Parathyroid adenoma (tissue), 2 donors: ENCODE measurements around the gene GPR65.

Source experiments
- H2AFZ ChIP-seq: fragments of 300-600 bp; sonication (generic); one replicate; pipeline ENCODE4 v1.7.0; 2017; ENCODE audit warnings: antibody characterized with exemption, mild to moderate bottlenecking
- H3K27ac ChIP-seq: fragments of 300-600 bp; sonication (generic); one replicate; pipeline ENCODE4 v1.7.0; 2017
- H3K27me3 ChIP-seq: fragments of 300-600 bp; sonication (generic); one replicate; pipeline ENCODE4 v1.7.0; 2017; ENCODE audit warnings: low read length; ENCODE audit not compliant: control insufficient read depth, insufficient read depth
- H3K36me3 ChIP-seq: fragments of 300-600 bp; sonication (generic); one replicate; pipeline ENCODE4 v1.7.0; 2017; ENCODE audit warnings: low read length; ENCODE audit not compliant: control insufficient read depth, insufficient read depth
- H3K4me1 ChIP-seq: fragments of 300-600 bp; sonication (generic); one replicate; pipeline ENCODE4 v1.7.0; 2017; ENCODE audit warnings: control low read depth
- H3K4me2 ChIP-seq: fragments of 300-600 bp; sonication (generic); one replicate; pipeline ENCODE4 v1.7.0; 2017; ENCODE audit warnings: low read length
- H3K4me3 ChIP-seq: fragments of 300-600 bp; sonication (generic); one replicate; pipeline ENCODE4 v1.7.0; 2017; ENCODE audit warnings: low read depth, low read length
- H3K79me2 ChIP-seq: fragments of 300-600 bp; sonication (generic); one replicate; pipeline ENCODE4 v1.7.0; 2017; ENCODE audit warnings: control low read depth
- H3K9ac ChIP-seq: fragments of 300-600 bp; sonication (generic); one replicate; pipeline ENCODE4 v1.7.0; 2017; ENCODE audit warnings: mild to moderate bottlenecking
- H3K9me3 ChIP-seq: fragments of 300-600 bp; sonication (generic); one replicate; pipeline ENCODE4 v1.7.0; 2017; ENCODE audit warnings: low read length; ENCODE audit not compliant: control insufficient read depth
- TF ChIP-seq, protein P1 (sequence below): fragments of 300-600 bp; sonication (generic); IDR thresholded peaks from one replicate; pipeline ENCODE4 v1.7.0; 2017; ENCODE audit warnings: antibody characterized with exemption, mild to moderate bottlenecking
- donor health status: primary hyperparathyroidism.

The GPR65 gene

GRCh38 chr14:88030079-88030478 is 25.1 kb downstream of the GPR65 start:
- Histone ChIP-seq H3K27me3 (no peaks in the 10 kb centered on the region), H3K36me3 (no peaks in the 10 kb centered on the region), H2AFZ (no peak overlapping the region), H3K9me3 (no peaks in the 10 kb centered on the region), H3K9ac (no peak overlapping the region), H3K79me2 (no peaks in the 10 kb centered on the region), H3K27ac (no peak overlapping the region), H3K4me2 (no peak overlapping the region), H3K4me3 (no peak overlapping the region), H3K4me1 (no peaks in the 10 kb centered on the region)
- TF ChIP-seq, protein P1, sequence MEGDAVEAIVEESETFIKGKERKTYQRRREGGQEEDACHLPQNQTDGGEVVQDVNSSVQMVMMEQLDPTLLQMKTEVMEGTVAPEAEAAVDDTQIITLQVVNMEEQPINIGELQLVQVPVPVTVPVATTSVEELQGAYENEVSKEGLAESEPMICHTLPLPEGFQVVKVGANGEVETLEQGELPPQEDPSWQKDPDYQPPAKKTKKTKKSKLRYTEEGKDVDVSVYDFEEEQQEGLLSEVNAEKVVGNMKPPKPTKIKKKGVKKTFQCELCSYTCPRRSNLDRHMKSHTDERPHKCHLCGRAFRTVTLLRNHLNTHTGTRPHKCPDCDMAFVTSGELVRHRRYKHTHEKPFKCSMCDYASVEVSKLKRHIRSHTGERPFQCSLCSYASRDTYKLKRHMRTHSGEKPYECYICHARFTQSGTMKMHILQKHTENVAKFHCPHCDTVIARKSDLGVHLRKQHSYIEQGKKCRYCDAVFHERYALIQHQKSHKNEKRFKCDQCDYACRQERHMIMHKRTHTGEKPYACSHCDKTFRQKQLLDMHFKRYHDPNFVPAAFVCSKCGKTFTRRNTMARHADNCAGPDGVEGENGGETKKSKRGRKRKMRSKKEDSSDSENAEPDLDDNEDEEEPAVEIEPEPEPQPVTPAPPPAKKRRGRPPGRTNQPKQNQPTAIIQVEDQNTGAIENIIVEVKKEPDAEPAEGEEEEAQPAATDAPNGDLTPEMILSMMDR: no peak

- TF ChIP-seq, protein P1: no peak
- Histone ChIP-seq H3K4me1 (no peaks in the 10 kb centered on the region), H2AFZ (no peak overlapping the region), H3K4me2 (no peak overlapping the region), H3K4me3 (no peak overlapping the region), H3K79me2 (no peaks in the 10 kb centered on the region), H3K9me3 (no peaks in the 10 kb centered on the region), H3K27ac (no peak overlapping the region), H3K27me3 (no peaks in the 10 kb centered on the region), H3K36me3 (no peaks in the 10 kb centered on the region), H3K9ac (no peak overlapping the region)
Observed at GRCh38 chr14:88030892-88031291, 26.0 kb downstream of the GPR65 start.

DNA sequence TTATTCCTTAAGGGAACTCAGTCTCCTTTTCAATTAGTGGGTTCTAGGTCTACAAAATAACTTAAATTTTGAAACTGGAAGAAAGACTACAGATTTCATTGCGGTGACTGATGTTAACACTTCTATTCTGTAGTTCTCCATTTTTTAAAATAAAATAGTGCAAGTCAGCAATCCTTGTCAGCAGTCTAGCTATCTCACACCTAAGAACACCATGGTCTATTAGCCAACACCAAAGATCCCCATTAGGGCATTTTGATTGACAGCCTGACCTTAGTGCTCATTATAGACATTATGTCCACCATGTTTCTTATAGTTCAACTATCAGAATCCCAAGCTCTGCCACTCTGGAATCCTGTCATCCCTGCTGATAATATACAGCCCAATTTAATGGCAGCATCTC is 27.4 kb downstream of the GPR65 start:
- Histone ChIP-seq H3K4me1 (no peaks in the 10 kb centered on the region), H3K9me3 (no peaks in the 10 kb centered on the region), H3K27ac (no peak overlapping the region), H3K79me2 (no peaks in the 10 kb centered on the region), H3K4me2 (no peak overlapping the region), H3K9ac (no peak overlapping the region), H2AFZ (no peak overlapping the region), H3K27me3 (no peaks in the 10 kb centered on the region), H3K4me3 (no peak overlapping the region), H3K36me3 (no peaks in the 10 kb centered on the region)
- TF ChIP-seq, protein P1: no peak

DNA sequence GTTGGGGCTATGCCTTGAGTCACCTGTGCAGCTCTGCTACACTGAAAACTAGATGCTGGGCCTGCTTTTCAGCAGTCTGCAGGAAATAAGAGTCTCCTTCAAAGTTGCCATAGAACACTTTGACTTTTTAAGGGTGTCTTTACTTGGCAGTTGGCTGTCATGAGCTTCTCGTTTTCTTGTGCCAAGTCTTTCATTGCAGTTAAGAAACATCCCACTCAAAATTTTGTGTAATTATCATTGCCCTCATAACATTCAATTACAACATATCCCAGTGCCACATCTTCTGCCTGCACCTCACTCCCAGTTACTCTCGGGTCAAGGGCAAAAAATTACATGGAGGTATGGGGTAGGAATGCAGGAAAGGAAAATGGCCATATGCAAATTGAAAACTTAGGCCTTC is 29.1 kb downstream of the GPR65 start:
- no peak overlapping the region for H3K9ac ChIP-seq
- no peak overlapping the region for H3K4me2 ChIP-seq
- no peak overlapping the region for H3K4me3 ChIP-seq
- H3K9me3 ChIP-seq: no peaks in the 10 kb centered on the region
- no peak overlapping the region for H3K27ac ChIP-seq
- no peaks in the 10 kb centered on the region for H3K36me3 ChIP-seq
- no peak overlapping the region for H2AFZ ChIP-seq
- H3K79me2 ChIP-seq: no peaks in the 10 kb centered on the region
- H3K4me1 ChIP-seq: no peaks in the 10 kb centered on the region
- no peaks in the 10 kb centered on the region for H3K27me3 ChIP-seq
- TF ChIP-seq, protein P1: no peak

- Histone ChIP-seq H3K27ac (no peak overlapping the region), H3K79me2 (no peaks in the 10 kb centered on the region), H3K9me3 (no peaks in the 10 kb centered on the region), H3K36me3 (no peaks in the 10 kb centered on the region), H3K4me1 (no peaks in the 10 kb centered on the region), H3K9ac (no peak overlapping the region), H2AFZ (no peak overlapping the region), H3K27me3 (no peaks in the 10 kb centered on the region), H3K4me3 (no peak overlapping the region), H3K4me2 (no peak overlapping the region)
- TF ChIP-seq, protein P1: no peak
Observed at GRCh38 chr14:88036422-88036821, 31.5 kb downstream of the GPR65 start.
